H9 (cell line): ENCODE results near the gene GAK. TPM values are rescaled to one million over a fixed set of nuclear protein-coding genes. Genes with fewer than 3 reads are reported as not detected.

Source experiments
- DNase-seq: peaks from one replicate; pipeline ENCODE4 v3.0.0-alpha.2; 2017
- H2AFZ ChIP-seq: one replicate; pipeline ENCODE4 v1.6.1; 2013; ENCODE audit warnings: mild to moderate bottlenecking, low read length, control low read depth, moderate library complexity
- H2AK5ac ChIP-seq: 2 replicates; pipeline ENCODE4 v1.6.1; 2013; ENCODE audit warnings: low read length, control low read depth, mixed read lengths; ENCODE audit not compliant: insufficient read length
- H2BK120ac ChIP-seq: one replicate; pipeline ENCODE4 v1.6.1; 2013; ENCODE audit warnings: low read depth, mild to moderate bottlenecking, low read length, control low read depth, inconsistent platforms; ENCODE audit not compliant: poor library complexity, severe bottlenecking
- H2BK12ac ChIP-seq: 2 replicates; pipeline ENCODE4 v1.6.1; 2013; ENCODE audit warnings: low read length, control low read depth, mixed read lengths, low read depth; ENCODE audit not compliant: insufficient read length
- H2BK15ac ChIP-seq: 2 replicates; pipeline ENCODE4 v1.6.1; 2013; ENCODE audit warnings: low read depth, low read length, control low read depth
- H2BK20ac ChIP-seq: one replicate; pipeline ENCODE4 v1.6.1; 2013; ENCODE audit warnings: low read depth, mild to moderate bottlenecking, low read length, control low read depth, inconsistent platforms; ENCODE audit not compliant: poor library complexity, severe bottlenecking
- H2BK5ac ChIP-seq: 2 replicates; pipeline ENCODE4 v1.6.1; 2013; ENCODE audit warnings: low read length, control low read depth, mixed read lengths; ENCODE audit not compliant: insufficient read length
- H3K14ac ChIP-seq: 2 replicates; pipeline ENCODE4 v1.6.1; 2013; ENCODE audit warnings: low read length, control low read depth; ENCODE audit not compliant: insufficient read depth
- H3K18ac ChIP-seq: 2 replicates; pipeline ENCODE4 v1.6.1; 2013; ENCODE audit warnings: low read depth, mild to moderate bottlenecking, mixed read lengths, low read length, control low read depth; ENCODE audit not compliant: insufficient read length
- H3K23ac ChIP-seq: 2 replicates; pipeline ENCODE4 v1.6.1; 2013; ENCODE audit warnings: low read length, control low read depth, mixed read lengths, low read depth; ENCODE audit not compliant: insufficient read length
- H3K23me2 ChIP-seq: 2 replicates; pipeline ENCODE4 v1.6.1; 2013; ENCODE audit warnings: low read depth, mild to moderate bottlenecking, mixed read lengths, low read length, control low read depth; ENCODE audit not compliant: insufficient read length, poor library complexity, severe bottlenecking
- H3K27ac ChIP-seq: 2 replicates; pipeline ENCODE4 v1.5.1; 2013; ENCODE audit warnings: low read length, control low read depth, mixed read lengths, low read depth; ENCODE audit not compliant: insufficient read length
- H3K27me3 ChIP-seq: 2 replicates; pipeline ENCODE4 v1.6.1; 2013; ENCODE audit warnings: low read length, control low read depth, inconsistent platforms; ENCODE audit not compliant: insufficient read depth
- H3K4ac ChIP-seq: 2 replicates; pipeline ENCODE4 v1.6.1; 2013; ENCODE audit warnings: low read depth, mild to moderate bottlenecking, control low read depth, inconsistent platforms, low read length, moderate library complexity
- H3K4me1 ChIP-seq: 2 replicates; pipeline ENCODE4 v1.6.1; 2013; ENCODE audit warnings: low read length, control low read depth, inconsistent platforms; ENCODE audit not compliant: insufficient read depth
- H3K4me2 ChIP-seq: 2 replicates; pipeline ENCODE4 v1.6.1; 2013; ENCODE audit warnings: low read length, control low read depth, mixed read lengths; ENCODE audit not compliant: insufficient read length, insufficient read depth
- H3K56ac ChIP-seq: 2 replicates; pipeline ENCODE4 v1.6.1; 2013; ENCODE audit warnings: low read depth, mild to moderate bottlenecking, mixed read lengths, low read length, control low read depth; ENCODE audit not compliant: insufficient read length
- H3K79me1 ChIP-seq: 2 replicates; pipeline ENCODE4 v1.6.1; 2013; ENCODE audit warnings: low read depth, mild to moderate bottlenecking, moderate library complexity, low read length, control low read depth, inconsistent platforms; ENCODE audit not compliant: insufficient read depth, poor library complexity, severe bottlenecking
- H3K79me2 ChIP-seq: 2 replicates; pipeline ENCODE4 v1.6.1; 2013; ENCODE audit warnings: low read length, control low read depth, inconsistent platforms; ENCODE audit not compliant: insufficient read depth
- H3K9ac ChIP-seq: 2 replicates; pipeline ENCODE4 v1.6.1; 2013; ENCODE audit warnings: low read length, control low read depth, mixed read lengths; ENCODE audit not compliant: insufficient read length; ENCODE audit errors: extremely low read depth
- H3K9me3 ChIP-seq: one replicate; pipeline ENCODE4 v1.6.1; 2013; ENCODE audit warnings: low read depth, low read length, inconsistent platforms; ENCODE audit not compliant: control insufficient read depth
- H3T11ph ChIP-seq: one replicate; pipeline ENCODE4 v1.6.1; 2013; ENCODE audit warnings: mild to moderate bottlenecking, low read length, control low read depth, inconsistent platforms
- H4K20me1 ChIP-seq: one replicate; pipeline ENCODE4 v1.6.1; 2013; ENCODE audit not compliant: control insufficient read depth, insufficient read length, insufficient read depth
- H4K5ac ChIP-seq: 2 replicates; pipeline ENCODE4 v1.6.1; 2013; ENCODE audit warnings: low read depth, mild to moderate bottlenecking, mixed read lengths, low read length, control low read depth; ENCODE audit not compliant: insufficient read length
- H4K8ac ChIP-seq: replicated peaks from 2 replicates; pipeline ENCODE4 v1.6.1; 2013; ENCODE audit warnings: low read length, control low read depth, mixed read lengths, low read depth; ENCODE audit not compliant: insufficient read length
- H4K91ac ChIP-seq: 2 replicates; pipeline ENCODE4 v1.6.1; 2013; ENCODE audit warnings: low read depth, mild to moderate bottlenecking, moderate library complexity, mixed read lengths, low read length, control low read depth; ENCODE audit not compliant: insufficient read length
- H3K27ac Mint-ChIP-seq, 3 experiments: 2 replicates in 2 of 3; 3 replicates in 1 of 3; pipeline ENCODE4 v1.8.0; 2020 to 2021; ENCODE audit warnings: mixed read lengths in 3 of 3, mild to moderate bottlenecking in 1 of 3, moderate library complexity in 1 of 3
- H3K27me3 Mint-ChIP-seq: 2 replicates; pipeline ENCODE4 v1.8.0; 2021; ENCODE audit warnings: low read depth, mild to moderate bottlenecking, moderate library complexity, mixed read lengths
- H3K36me3 Mint-ChIP-seq, 3 experiments: 2 replicates in 2 of 3; 3 replicates in 1 of 3; pipeline ENCODE4 v1.8.0; 2020 to 2021; ENCODE audit warnings: low read depth in 3 of 3, mixed read lengths in 3 of 3; ENCODE audit not compliant: insufficient read depth in 1 of 3
- H3K4me1 Mint-ChIP-seq, 2 experiments: 2 replicates each; pipeline ENCODE4 v1.8.0; 2020; ENCODE audit warnings: mixed read lengths in 2 of 2
- H3K4me3 Mint-ChIP-seq, 2 experiments: 2 replicates in 1 of 2; 3 replicates in 1 of 2; pipeline ENCODE4 v1.8.0; 2020 to 2021; ENCODE audit warnings: mild to moderate bottlenecking in 2 of 2, mixed read lengths in 2 of 2, moderate library complexity in 1 of 2
- H3K9me3 Mint-ChIP-seq, 2 experiments: 2 replicates in 1 of 2; 3 replicates in 1 of 2; pipeline ENCODE4 v1.8.0; 2020; ENCODE audit warnings: mild to moderate bottlenecking in 2 of 2, mixed read lengths in 2 of 2, moderate library complexity in 1 of 2
- CTCF ChIP-seq: fragments of 200-600 bp; sonication (generic); conservative IDR thresholded peaks from 3 replicates; pipeline ENCODE4 v1.8.0; 2021; ENCODE audit warnings: antibody characterized with exemption, mild to moderate bottlenecking
- WGBS: extraction: QIAGEN DNeasy Blood & Tissue Kit; methylation state at CpG from one replicate; pipeline ENCODE4 v1.1.7; 2013; ENCODE audit warnings: missing lambda C conversion rate, low lambda C conversion rate, mixed read lengths; ENCODE audit not compliant: insufficient read length; ENCODE audit errors: extremely low coverage; 5-methylcytosine and 5-hydroxymethylcytosine counted together
- total RNA-seq: library from RNA; stranded (reverse); gene quantifications from 2 replicates; pipeline ENCODE4 v1.2.1, GENCODE V29; 2021

The GAK gene
- total RNA-seq, 1 experiment from 2014 or later = 80.7 TPM

GRCh38 chr4:859496-859895, 72.6 kb downstream of the GAK start:
- Histone ChIP-seq H3K23ac (no peak overlapping the region), H3K4me1 (no peaks in the 10 kb centered on the region), H4K91ac (no peak overlapping the region), H3K9ac (no peak overlapping the region), H2BK5ac (no peak overlapping the region), H2AK5ac (no peak overlapping the region), H3K56ac (no peak overlapping the region), H4K8ac (no peak overlapping the region), H4K5ac (no peak overlapping the region), H3K79me2 (no peaks in the 10 kb centered on the region), H3K27me3 (no peaks in the 10 kb centered on the region), H2AFZ (no peak overlapping the region), H2BK120ac (no peak overlapping the region), H3K18ac (no peak overlapping the region), H4K20me1 (no peaks in the 10 kb centered on the region), H2BK12ac (no peak overlapping the region), H3K4me2 (no peak overlapping the region), H3K4ac (no peak overlapping the region), H3K9me3 (no peaks in the 10 kb centered on the region), H3K14ac (no peak overlapping the region), H3T11ph (no peak overlapping the region), H3K79me1 (no peaks in the 10 kb centered on the region), H2BK15ac (no peak overlapping the region), H2BK20ac (no peak overlapping the region), H3K27ac (no peak overlapping the region), H3K23me2 (no peaks in the 10 kb centered on the region)
- TF ChIP-seq CTCF = no peak
- H3K27ac Mint-ChIP-seq = no peak overlapping the region; a peak in 1 of 7 replicates
- no peak for DNase-seq
- no peak overlapping the region for H3K4me3 Mint-ChIP-seq
- WGBS = no CpG with 5 or more reads among the region's 13 CpGs
- H3K4me1 Mint-ChIP-seq = no peaks in the 10 kb centered on the region
- H3K36me3 Mint-ChIP-seq = peaks cover 33 to 74% (median 72%) of the 10 kb centered on the region in 3 experiments
- peaks cover 0 to 6% of the 10 kb centered on the region in 2 experiments; a peak in 1 of 5 replicates for H3K9me3 Mint-ChIP-seq
- no peaks in the 10 kb centered on the region for H3K27me3 Mint-ChIP-seq
